K562 (cell line): ENCODE data around the gene PGM2. TPM values are rescaled to one million over a fixed set of nuclear protein-coding genes. Genes with fewer than 3 reads are reported as not detected.

Source experiments
- ATAC-seq: fragments of 200-7000 bp; cut with Tn5 transposase; 3 replicates; pipeline ENCODE4 v1.9.1; 2020; ENCODE audit warnings: moderate library complexity
- BruUV-seq: library from RNA; stranded (reverse); fragments of 400-500 nt; replicated peaks from 2 replicates; lab custom pipeline; 2021; lab: Mats Ljungman, UMichigan
- CTCF ChIA-PET: fragments of 300-600 bp; formaldehyde crosslinking; extraction: SDS; loops from one replicate; lab custom pipeline; 2021; ENCODE audit warnings: low intra/inter-chr PET ratio; lab: Yijun Ruan, JAX
- POLR2A ChIA-PET: fragments of 300-600, 350-650 bp; sonication (Branson Sonifier 250); formaldehyde crosslinking; extraction: SDS; loops from one replicate; lab custom pipeline; 2021; ENCODE audit warnings: antibody characterized with exemption, inconsistent platforms; lab: Yijun Ruan, JAX
- DNase-seq, 4 experiments: peaks; one replicate each; pipeline versions ENCODE4 v3.0.0 to v3.0.0-alpha.2; 2011 to 2018; ENCODE audit warnings: low spot score in 3 of 4, mixed read lengths in 3 of 4; ENCODE audit errors: extremely low read depth in 1 of 4
- FAIRE-seq: peaks from 2 replicates; lab custom pipeline; 2011; peaks lifted over from hg19 to GRCh38; lab: Jason Lieb, UNC
- H2AFZ ChIP-seq: 2 replicates; pipeline ENCODE4 v1.6.0; 2011; ENCODE audit warnings: low read depth, low read length, control low read depth, inconsistent platforms
- H3K27ac ChIP-seq: fragments of 200-600 bp; 3 replicates; pipeline ENCODE4 v1.8.0; 2011; ENCODE audit warnings: low read depth, mild to moderate bottlenecking, control low read depth, inconsistent platforms, low read length, moderate library complexity, mixed read lengths; ENCODE audit errors: extremely low read depth
- H3K27me3 ChIP-seq, 2 experiments: fragments of 300-600 bp in 1 of 2; 2 replicates in 1 of 2; 3 replicates in 1 of 2; pipeline versions ENCODE4 v1.6.0 to v1.8.0; 2011; ENCODE audit warnings: inconsistent platforms in 2 of 2, low read length in 2 of 2, mild to moderate bottlenecking in 1 of 2, mixed read lengths in 1 of 2, moderate library complexity in 1 of 2; ENCODE audit not compliant: control insufficient read depth in 2 of 2, insufficient read depth in 2 of 2
- H3K36me3 ChIP-seq: fragments of 300-600 bp; 3 replicates; pipeline ENCODE4 v1.8.0; 2011; ENCODE audit warnings: mild to moderate bottlenecking, low read length, inconsistent platforms; ENCODE audit not compliant: control insufficient read depth, insufficient read depth
- H3K4me1 ChIP-seq, 2 experiments: fragments of 200-600 bp in 1 of 2; replicated peaks in 1 of 2; 2 replicates in 1 of 2; 3 replicates in 1 of 2; pipeline versions ENCODE4 v1.5.1 to v1.8.0; 2011; ENCODE audit warnings: inconsistent platforms in 2 of 2, low read length in 2 of 2, mild to moderate bottlenecking in 1 of 2, mixed read lengths in 1 of 2, moderate library complexity in 1 of 2; ENCODE audit not compliant: control insufficient read depth in 2 of 2, insufficient read depth in 2 of 2
- H3K4me2 ChIP-seq: 2 replicates; pipeline ENCODE4 v1.6.1; 2011; ENCODE audit warnings: low read length, control low read depth, inconsistent platforms, mixed read lengths; ENCODE audit not compliant: insufficient read depth
- H3K4me3 ChIP-seq: fragments of 200-600 bp; sonication (generic), shearing (Covaris generic); 2 replicates; pipeline ENCODE4 v1.5.1; 2016; ENCODE audit warnings: control low read depth, inconsistent platforms
- H3K79me2 ChIP-seq: fragments of 200-600 bp; 3 replicates; pipeline ENCODE4 v1.8.0; 2011; ENCODE audit warnings: low read length, inconsistent platforms; ENCODE audit not compliant: control insufficient read depth, insufficient read depth
- H3K9ac ChIP-seq, 2 experiments: 2 replicates each; pipeline versions ENCODE4 v1.6.0 to v1.6.1; 2011; ENCODE audit warnings: low read depth in 2 of 2, low read length in 2 of 2, control low read depth in 1 of 2, inconsistent platforms in 1 of 2, mild to moderate bottlenecking in 1 of 2, mixed read lengths in 1 of 2; ENCODE audit not compliant: insufficient read depth in 1 of 2
- H3K9me1 ChIP-seq: one replicate; pipeline ENCODE4 v1.6.0; 2011; ENCODE audit warnings: inconsistent platforms, mild to moderate bottlenecking, low read length, moderate library complexity; ENCODE audit not compliant: control insufficient read depth, insufficient read depth
- H3K9me3 ChIP-seq: replicated peaks from 2 replicates; pipeline ENCODE4 v1.5.1; 2011; ENCODE audit warnings: low read depth, low read length, inconsistent platforms; ENCODE audit not compliant: control insufficient read depth, insufficient read depth
- H4K20me1 ChIP-seq: replicated peaks from 2 replicates; pipeline ENCODE4 v1.6.1; 2011; ENCODE audit warnings: low read length, inconsistent platforms, mixed read lengths; ENCODE audit not compliant: control insufficient read depth, insufficient read depth
- ADNP ChIP-seq: fragments of 200-800 bp; sonication (Bioruptor generic); IDR thresholded peaks from 2 replicates; pipeline ENCODE4 v1.6.1; 2016; ENCODE audit warnings: missing genetic modification characterization, missing compliant biosample characterization
- BACH1 ChIP-seq: fragments of 200-800 bp; sonication (Bioruptor generic); IDR thresholded peaks from 2 replicates; pipeline ENCODE4 v1.6.1; 2016; ENCODE audit warnings: missing genetic modification characterization, missing compliant biosample characterization
- CBFA2T2 ChIP-seq: fragments of 450-650 bp; conservative IDR thresholded peaks from 2 replicates; pipeline ENCODE4 v1.6.1; 2017; ENCODE audit warnings: mild to moderate bottlenecking
- KAT2B ChIP-seq: IDR thresholded peaks from one replicate; pipeline ENCODE4 v1.6.1; 2012; ENCODE audit warnings: low read depth, mild to moderate bottlenecking, control low read depth, inconsistent platforms, low read length, moderate library complexity
- PURB ChIP-seq: sonication (generic); formaldehyde crosslinking; IDR thresholded peaks from 2 replicates; pipeline ENCODE4 v1.9.0; 2021; ENCODE audit warnings: low read depth, mild to moderate bottlenecking, missing genetic modification reagents
- SREBF1 ChIP-seq: fragments of 150-350 bp; IDR thresholded peaks from 2 replicates; pipeline ENCODE4 v1.6.1; 2014; ENCODE audit warnings: antibody characterized with exemption, low read depth, low read length, borderline replicate concordance
- SREBF2 ChIP-seq: sonication (generic); formaldehyde crosslinking; IDR thresholded peaks from 2 replicates; pipeline ENCODE4 v1.4.0; 2020; ENCODE audit warnings: mild to moderate bottlenecking, missing genetic modification reagents
- TGIF2 ChIP-seq: sonication (generic); formaldehyde crosslinking; IDR thresholded peaks from 2 replicates; pipeline ENCODE4 v1.8.1; 2022; ENCODE audit warnings: mild to moderate bottlenecking, missing genetic modification reagents, moderate library complexity
- ZEB2 ChIP-seq: fragments of 450-650 bp; IDR thresholded peaks from 2 replicates; pipeline ENCODE4 v1.6.1; 2016
- ZNF212 ChIP-seq: fragments of 450-650 bp; formaldehyde crosslinking; IDR thresholded peaks from 2 replicates; pipeline ENCODE4 v1.4.0; 2020; ENCODE audit warnings: mild to moderate bottlenecking
- ZNF584 ChIP-seq: fragments of 200-800 bp; sonication (Bioruptor generic); IDR thresholded peaks from 2 replicates; pipeline ENCODE4 v1.6.1; 2016; ENCODE audit warnings: low read depth, mild to moderate bottlenecking, missing genetic modification characterization, missing compliant biosample characterization
- WGBS: fragments of 100-300 bp; shearing (Covaris generic); methylation state at CpG from one replicate; pipeline ENCODE4 v1.1.6; 2016; ENCODE audit warnings: low coverage, mixed read lengths; ENCODE audit not compliant: insufficient coverage; ENCODE audit errors: missing lambda C conversion rate; 5-methylcytosine and 5-hydroxymethylcytosine counted together
- in situ Hi-C: fragments of 300-500 bp; cut with MboI; formaldehyde crosslinking; loops from 4 replicates; pipeline ENCODE4 v1.15.0; 2018; ENCODE audit warnings: inconsistent platforms, mixed read lengths
- intact Hi-C: fragments of 100-400 bp; cut with micrococcal nuclease; formaldehyde crosslinking; loops from 2 replicates; pipeline ENCODE4 v1.14.2; 2022
- polyA plus RNA-seq, 8 experiments: library from polyadenylated mRNA; depleted of rRNA in 4 of 8; stranded (reverse) in 5 of 8; unstranded in 3 of 8; fragments of >200 nt; fragmentation: Nextera tagmentation in 2 of 8; fragmentation: Illumina TruSeq in 1 of 8; extraction: Ambion mirVana in 2 of 8; extraction: Trizol in 1 of 8; gene quantifications; 2 replicates each; pipeline versions ENCODE4 v1.2.1 to v1.2.3, GENCODE V29; 2011 to 2014; ENCODE audit warnings: inconsistent platforms in 1 of 8, missing spikeins in 1 of 8
- total RNA-seq, 7 experiments: library from RNA; depleted of rRNA in 6 of 7; stranded (reverse); fragments of >200 nt in 6 of 7; fragmentation: Illumina TruSeq in 2 of 7; extraction: Trizol in 2 of 7; gene quantifications; 2 replicates each; pipeline versions ENCODE4 v1.2.1 to v1.2.3, GENCODE V29; 2011 to 2021; ENCODE audit warnings: low replicate concordance in 1 of 7
- TF ChIP-seq, protein P1 (sequence below): sonication (generic); formaldehyde crosslinking; IDR thresholded peaks from 2 replicates; pipeline ENCODE4 v1.8.0; 2022; ENCODE audit warnings: mild to moderate bottlenecking, low read depth, missing genetic modification reagents
- TF ChIP-seq, protein P2 (sequence below), 2 experiments: fragments of 450-650 bp; IDR thresholded peaks; 2 replicates each; pipeline ENCODE4 v1.6.1; 2016
- TF ChIP-seq, protein P3 (sequence below): fragments of 250-450 bp; sonication (Bioruptor Pico); IDR thresholded peaks from 2 replicates; pipeline ENCODE4 v1.4.0; 2020; ENCODE audit warnings: borderline replicate concordance

PGM2 gene
- total and polyA plus RNA-seq, 9 of the 15 experiments (the other 6 are each of a cell fraction or from before 2014, with no cell fraction given) = 15.2 to 77.3 (median 51.4) TPM

DNA sequence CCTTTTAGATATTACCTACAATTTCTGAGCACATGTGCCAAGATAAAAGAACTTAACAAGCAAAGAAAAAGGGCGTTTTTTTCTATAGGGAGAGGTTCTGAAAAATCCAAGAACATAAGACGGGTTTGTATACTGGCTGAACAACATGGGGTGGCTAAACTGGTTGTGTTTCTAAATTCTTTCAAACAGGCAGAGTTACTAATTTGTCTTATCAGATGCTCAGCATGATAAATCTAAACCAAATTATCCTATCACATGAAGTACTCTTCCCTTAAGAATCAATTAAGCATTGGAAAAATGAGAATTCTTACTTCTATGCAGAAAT is 45.4 kb upstream of the PGM2 start:
- no peaks in the 10 kb centered on the region for H3K79me2 ChIP-seq
- DNase-seq = no peak
- no peak overlapping the region for H2AFZ ChIP-seq
- no peaks in the 10 kb centered on the region for H3K4me1 ChIP-seq
- no TSS peak for BruUV-seq
- 0% methylated on average over 2 of the region's 2 CpGs for WGBS
- no peaks in the 10 kb centered on the region for H3K9me1 ChIP-seq
- POLR2A ChIA-PET = no interaction called here
- H3K4me3 ChIP-seq = no peak overlapping the region
- in situ Hi-C loops = no loop called here
- no peaks in the 10 kb centered on the region for H3K36me3 ChIP-seq
- H3K9ac ChIP-seq = no peak overlapping the region
- intact Hi-C loops = no loop called here
- H4K20me1 ChIP-seq = no peaks in the 10 kb centered on the region
- TF ChIP-seq, protein P1, sequence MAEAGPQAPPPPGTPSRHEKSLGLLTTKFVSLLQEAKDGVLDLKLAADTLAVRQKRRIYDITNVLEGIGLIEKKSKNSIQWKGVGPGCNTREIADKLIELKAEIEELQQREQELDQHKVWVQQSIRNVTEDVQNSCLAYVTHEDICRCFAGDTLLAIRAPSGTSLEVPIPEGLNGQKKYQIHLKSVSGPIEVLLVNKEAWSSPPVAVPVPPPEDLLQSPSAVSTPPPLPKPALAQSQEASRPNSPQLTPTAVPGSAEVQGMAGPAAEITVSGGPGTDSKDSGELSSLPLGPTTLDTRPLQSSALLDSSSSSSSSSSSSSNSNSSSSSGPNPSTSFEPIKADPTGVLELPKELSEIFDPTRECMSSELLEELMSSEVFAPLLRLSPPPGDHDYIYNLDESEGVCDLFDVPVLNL (CRISPR knock-in tag) = no peak
- TF ChIP-seq, protein P2, sequence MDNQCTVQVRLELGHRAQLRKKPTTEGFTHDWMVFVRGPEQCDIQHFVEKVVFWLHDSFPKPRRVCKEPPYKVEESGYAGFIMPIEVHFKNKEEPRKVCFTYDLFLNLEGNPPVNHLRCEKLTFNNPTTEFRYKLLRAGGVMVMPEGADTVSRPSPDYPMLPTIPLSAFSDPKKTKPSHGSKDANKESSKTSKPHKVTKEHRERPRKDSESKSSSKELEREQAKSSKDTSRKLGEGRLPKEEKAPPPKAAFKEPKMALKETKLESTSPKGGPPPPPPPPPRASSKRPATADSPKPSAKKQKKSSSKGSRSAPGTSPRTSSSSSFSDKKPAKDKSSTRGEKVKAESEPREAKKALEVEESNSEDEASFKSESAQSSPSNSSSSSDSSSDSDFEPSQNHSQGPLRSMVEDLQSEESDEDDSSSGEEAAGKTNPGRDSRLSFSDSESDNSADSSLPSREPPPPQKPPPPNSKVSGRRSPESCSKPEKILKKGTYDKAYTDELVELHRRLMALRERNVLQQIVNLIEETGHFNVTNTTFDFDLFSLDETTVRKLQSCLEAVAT (IDR thresholded peaks at IDR 0.05) = no peak
- TF ChIP-seq ZEB2 (no peak), ZNF584 (CRISPR knock-in tag) (no peak), BACH1 (tag) (no peak), KAT2B (no peak), SREBF1 (no peak), PURB (CRISPR knock-in tag) (no peak), CBFA2T2 (no peak), TGIF2 (CRISPR knock-in tag) (no peak), ADNP (tag) (no peak), SREBF2 (CRISPR knock-in tag) (no peak), ZNF212 (CRISPR knock-in tag) (no peak)
- TF ChIP-seq, protein P3, sequence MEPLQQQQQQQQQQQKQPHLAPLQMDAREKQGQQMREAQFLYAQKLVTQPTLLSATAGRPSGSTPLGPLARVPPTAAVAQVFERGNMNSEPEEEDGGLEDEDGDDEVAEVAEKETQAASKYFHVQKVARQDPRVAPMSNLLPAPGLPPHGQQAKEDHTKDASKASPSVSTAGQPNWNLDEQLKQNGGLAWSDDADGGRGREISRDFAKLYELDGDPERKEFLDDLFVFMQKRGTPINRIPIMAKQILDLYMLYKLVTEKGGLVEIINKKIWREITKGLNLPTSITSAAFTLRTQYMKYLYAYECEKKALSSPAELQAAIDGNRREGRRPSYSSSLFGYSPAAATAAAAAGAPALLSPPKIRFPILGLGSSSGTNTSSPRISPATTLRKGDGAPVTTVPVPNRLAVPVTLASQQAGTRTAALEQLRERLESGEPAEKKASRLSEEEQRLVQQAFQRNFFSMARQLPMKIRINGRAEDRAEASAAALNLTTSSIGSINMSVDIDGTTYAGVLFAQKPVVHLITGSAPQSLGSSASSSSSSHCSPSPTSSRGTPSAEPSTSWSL (CRISPR knock-in tag) = no peak
- H3K27ac ChIP-seq = no peak overlapping the region
- no peaks in the 10 kb centered on the region for H3K27me3 ChIP-seq
- H3K4me2 ChIP-seq = no peak overlapping the region
- ATAC-seq = no peak
- FAIRE-seq = no peak
- no peaks in the 10 kb centered on the region for H3K9me3 ChIP-seq
- CTCF ChIA-PET = no interaction called here
